ENCODE measurements around the gene AK9.

Gene AK9

GRCh38 chr6:109454496-109455436, 236.2 kb downstream of the AK9 start:
- DNase-seq: peak; percentile 63

- no peak for DNase-seq
These were observed 237.2 kb downstream of the AK9 start for GRCh38 chr6:109453594-109454495.

- no peak for DNase-seq
These were observed 237.8 kb downstream of the AK9 start for GRCh38 chr6:109453156-109453555.

- no peak for DNase-seq
These were observed 238.8 kb downstream of the AK9 start for GRCh38 chr6:109452181-109452580.

- no peak for DNase-seq
These were observed 239.6 kb downstream of the AK9 start for GRCh38 chr6:109451376-109451775.

- no peak for DNase-seq
These were observed 240.2 kb downstream of the AK9 start for GRCh38 chr6:109450801-109451200.

GRCh38 chr6:109449795-109450673, 241.0 kb downstream of the AK9 start:
- DNase-seq: no peak

- DNase-seq: no peak
These were observed 241.8 kb downstream of the AK9 start for GRCh38 chr6:109449064-109449794.

GRCh38 chr6:109448615-109449014, 242.4 kb downstream of the AK9 start:
- no peak for DNase-seq

- DNase-seq: no peak
These were observed 243.0 kb downstream of the AK9 start for GRCh38 chr6:109447878-109448555.

- no peak for DNase-seq
These were observed 243.9 kb downstream of the AK9 start for GRCh38 chr6:109447087-109447486.

- DNase-seq: no peak
These were observed 244.5 kb downstream of the AK9 start for GRCh38 chr6:109446541-109446940.

GRCh38 chr6:109446072-109446471, 244.9 kb downstream of the AK9 start:
- DNase-seq: no peak

- DNase-seq: no peak
These were observed 245.6 kb downstream of the AK9 start for GRCh38 chr6:109445382-109445781.

- DNase-seq: no peak
These were observed 247.5 kb downstream of the AK9 start for GRCh38 chr6:109443425-109443950.

Measured in stimulated activated CD4-positive, alpha-beta T cell treated with anti-CD3 and anti-CD28 coated beads, Interleukin-1b, Interleukin-23, amount 100 ng/mL, for 48 hours (primary cell).